BJ (cell line): ENCODE data around the gene GATM. TPM values are rescaled to one million over a fixed set of nuclear protein-coding genes. Genes with fewer than 3 reads are reported as not detected.

ENCODE experiments used
- CTCF ChIA-PET: fragments of 350-600 bp; formaldehyde crosslinking; extraction: SDS; loops from one replicate; lab custom pipeline; 2021; ENCODE audit warnings: antibody characterized with exemption, inconsistent platforms; lab: Yijun Ruan, JAX
- POLR2A ChIA-PET: fragments of 300-600 bp; sonication (Branson Sonifier 250); formaldehyde crosslinking; extraction: SDS; loops from one replicate; lab custom pipeline; 2021; ENCODE audit warnings: antibody characterized with exemption; lab: Charles Lee
- DNase-seq: peaks from one replicate; pipeline ENCODE4 v3.0.0-alpha.2; 2011; ENCODE audit warnings: low read depth
- H3K27me3 ChIP-seq: 2 replicates; pipeline ENCODE4 v1.6.0; 2011; ENCODE audit warnings: low read length; ENCODE audit not compliant: control insufficient read depth, insufficient read depth
- H3K36me3 ChIP-seq: 2 replicates; pipeline ENCODE4 v1.5.1; 2011; ENCODE audit warnings: low read length; ENCODE audit not compliant: control insufficient read depth, insufficient read depth
- H3K4me3 ChIP-seq: 2 replicates; pipeline ENCODE4 v1.5.1; 2011; ENCODE audit warnings: low read depth, mild to moderate bottlenecking, control low read depth, low read length
- CTCF ChIP-seq: IDR thresholded peaks from 2 replicates; pipeline ENCODE4 v1.5.1; 2011; ENCODE audit warnings: low read depth, mild to moderate bottlenecking, control low read depth, inconsistent platforms, low read length, moderate library complexity; ENCODE audit not compliant: insufficient read depth
- polyA plus RNA-seq: library from polyadenylated mRNA; depleted of rRNA; stranded (reverse); fragments of >200 nt; gene quantifications from 2 replicates; pipeline ENCODE4 v1.2.3, GENCODE V29; 2011

Gene GATM
- polyA plus RNA-seq, 1 experiment = 0.10 TPM

GRCh38 chr15:45347033-45347432, 31.3 kb downstream of the GATM start:
- Histone ChIP-seq H3K4me3 (no peak overlapping the region), H3K27me3 (no peaks in the 10 kb centered on the region), H3K36me3 (no peaks in the 10 kb centered on the region)
- CTCF ChIA-PET = no interaction called here
- no peak for TF ChIP-seq CTCF
- POLR2A ChIA-PET = no interaction called here
- DNase-seq = no peak

- Histone ChIP-seq H3K4me3 (no peak overlapping the region), H3K27me3 (no peaks in the 10 kb centered on the region), H3K36me3 (no peaks in the 10 kb centered on the region)
- TF ChIP-seq CTCF = no peak
- CTCF ChIA-PET = no interaction called here
- POLR2A ChIA-PET = no interaction called here
- no peak for DNase-seq
Measured at GRCh38 chr15:45346381-45346780, 32.0 kb downstream of the GATM start.

DNA sequence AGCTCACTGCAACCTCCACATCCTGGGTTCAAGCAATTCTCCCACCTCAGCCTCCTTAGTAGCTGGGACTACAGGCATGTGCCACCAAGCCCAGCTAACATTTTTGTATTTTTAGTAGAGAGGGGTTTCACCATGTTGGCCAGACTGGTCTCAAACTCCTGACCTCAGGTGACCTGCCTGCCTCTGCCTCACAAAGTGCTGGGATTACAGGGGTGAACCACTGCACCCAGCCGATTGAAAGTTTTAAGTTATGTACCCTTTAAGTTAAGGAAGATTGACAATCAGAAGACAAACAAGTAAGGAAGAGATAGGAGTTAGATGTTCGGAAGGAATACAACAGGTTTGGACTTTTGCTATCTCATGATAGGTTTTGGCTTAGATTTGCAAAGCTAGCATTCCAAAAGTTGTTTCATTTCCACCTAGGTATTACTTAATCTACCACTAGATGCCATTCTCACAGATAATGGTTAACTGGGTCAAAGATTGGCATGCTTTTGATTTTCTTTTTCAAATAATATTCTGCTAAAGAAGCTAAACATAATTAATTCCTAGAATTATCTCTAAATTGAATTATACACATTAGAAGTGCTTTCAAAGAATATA, 35.0 kb downstream of the GATM start:
- H3K36me3 ChIP-seq = no peaks in the 10 kb centered on the region
- H3K4me3 ChIP-seq = no peak overlapping the region
- POLR2A ChIA-PET = no interaction called here
- no peak for TF ChIP-seq CTCF
- no peaks in the 10 kb centered on the region for H3K27me3 ChIP-seq
- no peak for DNase-seq
- CTCF ChIA-PET = interaction anchor here (1.0 kb wide), 1 partner anchor 32 kb away, joined by 3 read pairs; no protein-coding TSS in a partner anchor

GRCh38 chr15:45341790-45342189, 36.6 kb downstream of the GATM start:
- TF ChIP-seq CTCF = no peak
- no peak for DNase-seq
- H3K4me3 ChIP-seq = no peak overlapping the region
- ChIA-PET POLR2A (no interaction called here), CTCF (no interaction called here)
- no peaks in the 10 kb centered on the region for H3K36me3 ChIP-seq
- no peaks in the 10 kb centered on the region for H3K27me3 ChIP-seq

DNA sequence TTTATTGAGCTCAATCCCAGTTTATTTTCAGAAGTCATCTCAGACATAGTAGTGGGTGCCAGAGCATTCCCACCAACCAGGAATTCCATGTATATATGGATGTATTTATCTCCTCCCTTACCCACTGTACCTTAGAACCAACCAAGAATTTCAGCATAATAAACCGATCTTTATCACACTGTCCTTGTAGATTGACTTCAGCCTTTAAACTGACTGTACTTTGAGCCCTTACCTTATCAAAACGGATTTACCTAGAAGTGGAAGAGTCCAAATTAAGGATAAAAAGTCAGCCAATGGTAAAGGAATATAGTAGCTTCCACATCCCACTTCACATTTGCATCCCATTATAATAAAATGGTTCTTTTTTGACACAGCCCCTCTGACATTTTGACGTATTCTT, 37.9 kb downstream of the GATM start:
- ChIA-PET CTCF (interaction anchor here (0.7 kb wide), 2 partner anchors 49 to 131 kb away, joined by 3 read pairs; no protein-coding TSS in a partner anchor), POLR2A (no interaction called here)
- no peak for DNase-seq
- no peaks in the 10 kb centered on the region for H3K36me3 ChIP-seq
- no peaks in the 10 kb centered on the region for H3K27me3 ChIP-seq
- TF ChIP-seq CTCF = no peak
- no peak overlapping the region for H3K4me3 ChIP-seq
